GM23338 (cell line): ENCODE measurements around the gene CRTC1. TPM values are rescaled to one million over a fixed set of nuclear protein-coding genes. Genes with fewer than 3 reads are reported as not detected.

Experiments
- ATAC-seq: fragments of 200-7000 bp; cut with Tn5 transposase; 3 replicates; pipeline ENCODE4 v1.9.1; 2020
- DNase-seq: peaks from one replicate; pipeline ENCODE4 v3.0.0-alpha.2; 2015; ENCODE audit warnings: low spot score
- H2AFZ ChIP-seq: fragments of 200-600 bp; sonication (generic); 2 replicates; pipeline ENCODE4 v1.8.0; 2016; ENCODE audit warnings: antibody characterized with exemption, mild to moderate bottlenecking, moderate library complexity
- H3F3A ChIP-seq: fragments of 200-600 bp; sonication (generic); replicated peaks from 2 replicates; pipeline ENCODE4 v1.8.0; 2017; ENCODE audit warnings: antibody characterized with exemption, mixed run types, low read depth
- H3K27ac ChIP-seq: fragments of 200-600 bp; sonication (generic); 2 replicates; pipeline ENCODE4 v1.6.1; 2016; ENCODE audit warnings: low read depth
- H3K27me3 ChIP-seq: fragments of 200-600 bp; sonication (generic); 2 replicates; pipeline ENCODE4 v1.8.0; 2016; ENCODE audit warnings: mild to moderate bottlenecking, mixed run types, moderate library complexity; ENCODE audit not compliant: insufficient read depth
- H3K36me3 ChIP-seq: fragments of 200-600 bp; sonication (generic); 2 replicates; pipeline ENCODE4 v1.8.0; 2016; ENCODE audit warnings: mild to moderate bottlenecking; ENCODE audit not compliant: insufficient read depth
- H3K4me1 ChIP-seq: fragments of 200-600 bp; sonication (generic); 2 replicates; pipeline ENCODE4 v1.8.0; 2016; ENCODE audit warnings: mild to moderate bottlenecking, moderate library complexity; ENCODE audit not compliant: insufficient read depth
- H3K4me2 ChIP-seq: fragments of 200-600 bp; sonication (generic); 2 replicates; pipeline ENCODE4 v1.7.1; 2017; ENCODE audit warnings: mixed run types
- H3K4me3 ChIP-seq: fragments of 200-600 bp; sonication (generic); 2 replicates; pipeline ENCODE4 v1.6.1; 2016; ENCODE audit warnings: mixed run types
- H3K79me2 ChIP-seq: fragments of 200-600 bp; sonication (generic); replicated peaks from 2 replicates; pipeline ENCODE4 v1.8.0; 2017; ENCODE audit warnings: mild to moderate bottlenecking; ENCODE audit not compliant: insufficient read depth
- H3K9me2 ChIP-seq: fragments of 200-600 bp; sonication (generic); 2 replicates; pipeline ENCODE4 v1.8.0; 2017; ENCODE audit not compliant: insufficient read depth
- H4K20me1 ChIP-seq: fragments of 200-600 bp; sonication (generic); replicated peaks from 2 replicates; pipeline ENCODE4 v1.8.0; 2017; ENCODE audit warnings: mild to moderate bottlenecking; ENCODE audit not compliant: insufficient read depth
- H3K27ac Mint-ChIP-seq: 2 replicates; pipeline ENCODE4 v1.8.0; 2020; ENCODE audit warnings: inconsistent platforms, mild to moderate bottlenecking, moderate library complexity, mixed read lengths
- H3K27me3 Mint-ChIP-seq: 3 replicates; pipeline ENCODE4 v1.8.0; 2022; ENCODE audit warnings: low read depth, mild to moderate bottlenecking, moderate library complexity, mixed read lengths, inconsistent platforms; ENCODE audit not compliant: insufficient read depth, poor library complexity
- H3K36me3 Mint-ChIP-seq: 3 replicates; pipeline ENCODE4 v1.8.0; 2021; ENCODE audit warnings: low read depth, mild to moderate bottlenecking, inconsistent platforms, moderate library complexity, mixed read lengths
- H3K4me1 Mint-ChIP-seq: 3 replicates; pipeline ENCODE4 v1.8.0; 2020; ENCODE audit warnings: mild to moderate bottlenecking, inconsistent platforms, mixed read lengths
- H3K4me3 Mint-ChIP-seq: 3 replicates; pipeline ENCODE4 v1.8.0; 2021; ENCODE audit warnings: moderate library complexity, mild to moderate bottlenecking, inconsistent platforms, mixed read lengths
- H3K9me3 Mint-ChIP-seq: 3 replicates; pipeline ENCODE4 v1.8.0; 2020; ENCODE audit warnings: moderate library complexity, mild to moderate bottlenecking, inconsistent platforms, mixed read lengths
- CREB1 ChIP-seq: fragments of 250-450 bp; sonication (Bioruptor Pico); IDR thresholded peaks from 2 replicates; pipeline ENCODE4 v1.5.0; 2020; ENCODE audit warnings: low read depth, mild to moderate bottlenecking, moderate library complexity
- EZH2 ChIP-seq: fragments of 200-600 bp; sonication (generic); IDR thresholded peaks from one replicate; pipeline ENCODE4 v1.8.0; 2017; ENCODE audit warnings: antibody characterized with exemption, mild to moderate bottlenecking, low read depth; ENCODE audit not compliant: unreplicated experiment
- EZH2phosphoT487 ChIP-seq: fragments of 200-600 bp; sonication (generic); IDR thresholded peaks from one replicate; pipeline ENCODE4 v1.8.1; 2018; ENCODE audit warnings: antibody characterized with exemption; ENCODE audit not compliant: unreplicated experiment
- JUNB ChIP-seq: IDR thresholded peaks from one replicate; pipeline ENCODE4 v1.6.1; 2016; ENCODE audit warnings: antibody characterized with exemption; ENCODE audit not compliant: unreplicated experiment
- NANOG ChIP-seq: IDR thresholded peaks from 2 replicates; pipeline ENCODE4 v1.6.1; 2016; ENCODE audit warnings: antibody characterized with exemption, borderline replicate concordance
- POLR2AphosphoS5 ChIP-seq: IDR thresholded peaks from 2 replicates; pipeline ENCODE4 v1.6.1; 2016; ENCODE audit warnings: antibody characterized with exemption, low read depth
- REST ChIP-seq: IDR thresholded peaks from one replicate; pipeline ENCODE4 v1.6.1; 2018; ENCODE audit warnings: antibody characterized with exemption; ENCODE audit not compliant: unreplicated experiment
- STAT1 ChIP-seq: IDR thresholded peaks from one replicate; pipeline ENCODE4 v1.6.1; 2016; ENCODE audit warnings: antibody characterized with exemption; ENCODE audit not compliant: unreplicated experiment
- ZNF114 ChIP-seq: fragments of 250-450 bp; sonication (Bioruptor Pico); IDR thresholded peaks from 2 replicates; pipeline ENCODE4 v1.5.0; 2020; ENCODE audit warnings: mild to moderate bottlenecking, moderate library complexity
- ZNF331 ChIP-seq: fragments of 250-450 bp; sonication (Bioruptor Pico); IDR thresholded peaks from 2 replicates; pipeline ENCODE4 v1.5.0; 2020; ENCODE audit warnings: low read depth, mild to moderate bottlenecking, moderate library complexity
- polyA plus RNA-seq: library from polyadenylated mRNA; unstranded; fragments of >200 nt; fragmentation: Nextera tagmentation; extraction: Ambion mirVana; gene quantifications from 2 replicates; pipeline ENCODE4 v1.2.1, GENCODE V29; 2016
- total RNA-seq: library from RNA; depleted of rRNA; stranded (reverse); fragments of >200 nt; shearing (Covaris generic); gene quantifications from 2 replicates; pipeline ENCODE4 v1.2.3, GENCODE V29; 2014
- TF ChIP-seq, protein P1 (sequence below), 2 experiments: fragments of 200-600 bp in 1 of 2; sonication (generic) in 1 of 2; conservative IDR thresholded peaks; 2 replicates each; pipeline versions ENCODE4 v1.5.1 to v1.6.1; 2016 to 2017; ENCODE audit warnings: antibody characterized with exemption in 2 of 2, low read depth in 2 of 2, mild to moderate bottlenecking in 2 of 2, moderate library complexity in 1 of 2
- TF ChIP-seq, protein P2 (sequence below): IDR thresholded peaks from 2 replicates; pipeline ENCODE4 v1.6.1; 2016; ENCODE audit warnings: antibody characterized with exemption

The CRTC1 gene
- total and polyA plus RNA-seq, 2 experiments from 2014 or later = 5.4 to 8.4 TPM

DNA sequence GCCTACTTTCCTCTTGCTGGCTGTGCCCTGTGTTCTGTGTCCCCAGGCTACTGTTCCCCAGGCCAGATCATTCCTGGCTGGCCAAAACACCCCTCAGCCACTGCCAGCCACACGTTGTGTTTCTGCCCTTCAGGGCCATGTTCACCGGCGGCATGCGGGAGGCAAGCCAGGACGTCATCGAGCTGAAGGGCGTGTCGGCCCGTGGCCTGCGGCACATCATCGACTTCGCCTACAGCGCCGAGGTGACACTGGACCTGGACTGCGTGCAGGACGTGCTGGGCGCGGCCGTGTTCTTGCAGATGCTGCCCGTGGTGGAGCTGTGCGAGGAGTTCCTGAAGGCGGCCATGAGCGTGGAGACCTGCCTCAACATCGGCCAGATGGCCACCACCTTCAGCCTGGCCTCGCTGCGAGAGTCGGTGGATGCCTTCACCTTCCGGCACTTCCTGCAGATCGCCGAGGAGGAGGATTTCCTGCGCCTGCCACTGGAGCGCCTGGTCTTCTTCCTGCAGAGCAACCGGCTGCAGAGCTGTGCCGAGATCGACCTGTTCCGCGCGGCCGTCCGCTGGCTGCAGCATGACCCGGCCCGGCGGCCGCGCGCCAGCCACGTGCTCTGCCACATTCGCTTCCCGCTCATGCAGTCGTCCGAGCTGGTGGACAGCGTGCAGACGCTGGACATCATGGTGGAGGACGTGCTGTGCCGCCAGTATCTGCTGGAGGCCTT, 15.8 kb upstream of the CRTC1 start:
- Histone ChIP-seq H3K36me3 (no peaks in the 10 kb centered on the region), H3K4me3 (no peak overlapping the region), H3K79me2 (no peaks in the 10 kb centered on the region), H3K27ac (no peak overlapping the region), H3K4me2 (no peak overlapping the region), H4K20me1 (no peaks in the 10 kb centered on the region), H3K4me1 (no peaks in the 10 kb centered on the region; the same call in 1 of the 2 replicates), H3K9me2 (no peaks in the 10 kb centered on the region), H3F3A (peaks cover 13% of the 10 kb centered on the region; the same call in 1 of the 2 replicates), H2AFZ (no peak overlapping the region), H3K27me3 (no peaks in the 10 kb centered on the region)
- no peak for DNase-seq
- TF ChIP-seq REST (no peak), JUNB (no peak), STAT1 (no peak)
- TF ChIP-seq, protein P1, sequence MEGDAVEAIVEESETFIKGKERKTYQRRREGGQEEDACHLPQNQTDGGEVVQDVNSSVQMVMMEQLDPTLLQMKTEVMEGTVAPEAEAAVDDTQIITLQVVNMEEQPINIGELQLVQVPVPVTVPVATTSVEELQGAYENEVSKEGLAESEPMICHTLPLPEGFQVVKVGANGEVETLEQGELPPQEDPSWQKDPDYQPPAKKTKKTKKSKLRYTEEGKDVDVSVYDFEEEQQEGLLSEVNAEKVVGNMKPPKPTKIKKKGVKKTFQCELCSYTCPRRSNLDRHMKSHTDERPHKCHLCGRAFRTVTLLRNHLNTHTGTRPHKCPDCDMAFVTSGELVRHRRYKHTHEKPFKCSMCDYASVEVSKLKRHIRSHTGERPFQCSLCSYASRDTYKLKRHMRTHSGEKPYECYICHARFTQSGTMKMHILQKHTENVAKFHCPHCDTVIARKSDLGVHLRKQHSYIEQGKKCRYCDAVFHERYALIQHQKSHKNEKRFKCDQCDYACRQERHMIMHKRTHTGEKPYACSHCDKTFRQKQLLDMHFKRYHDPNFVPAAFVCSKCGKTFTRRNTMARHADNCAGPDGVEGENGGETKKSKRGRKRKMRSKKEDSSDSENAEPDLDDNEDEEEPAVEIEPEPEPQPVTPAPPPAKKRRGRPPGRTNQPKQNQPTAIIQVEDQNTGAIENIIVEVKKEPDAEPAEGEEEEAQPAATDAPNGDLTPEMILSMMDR (conservative IDR thresholded peaks at IDR 0.05; ENCODE audit: low read depth in 2 of 2) = no peak
- TF ChIP-seq, protein P2, sequence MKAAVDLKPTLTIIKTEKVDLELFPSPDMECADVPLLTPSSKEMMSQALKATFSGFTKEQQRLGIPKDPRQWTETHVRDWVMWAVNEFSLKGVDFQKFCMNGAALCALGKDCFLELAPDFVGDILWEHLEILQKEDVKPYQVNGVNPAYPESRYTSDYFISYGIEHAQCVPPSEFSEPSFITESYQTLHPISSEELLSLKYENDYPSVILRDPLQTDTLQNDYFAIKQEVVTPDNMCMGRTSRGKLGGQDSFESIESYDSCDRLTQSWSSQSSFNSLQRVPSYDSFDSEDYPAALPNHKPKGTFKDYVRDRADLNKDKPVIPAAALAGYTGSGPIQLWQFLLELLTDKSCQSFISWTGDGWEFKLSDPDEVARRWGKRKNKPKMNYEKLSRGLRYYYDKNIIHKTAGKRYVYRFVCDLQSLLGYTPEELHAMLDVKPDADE = no peak
- Mint-ChIP-seq H3K4me3 (no peak overlapping the region), H3K4me1 (peaks cover 16% of the 10 kb centered on the region), H3K27ac (no peak overlapping the region), H3K36me3 (peaks cover 10% of the 10 kb centered on the region; the same call in 2 of the 3 replicates), H3K27me3 (peaks cover 6% of the 10 kb centered on the region), H3K9me3 (no peaks in the 10 kb centered on the region)
- ATAC-seq = no peak

- Mint-ChIP-seq H3K9me3 (no peaks in the 10 kb centered on the region), H3K27me3 (peaks cover 6% of the 10 kb centered on the region)
- no peak overlapping the region for H3K4me3 ChIP-seq
- TF ChIP-seq NANOG (no peak), STAT1 (no peak), POLR2AphosphoS5 (no peak), ZNF114 (CRISPR knock-in tag) (no peak), EZH2 (no peak), JUNB (no peak), EZH2phosphoT487 (no peak), ZNF331 (no peak), CREB1 (CRISPR knock-in tag) (no peak)
- TF ChIP-seq, protein P1 (conservative IDR thresholded peaks at IDR 0.05; ENCODE audit: low read depth in 2 of 2) = no peak
Measured at GRCh38 chr19:18668252-18668631, 15.2 kb upstream of the CRTC1 start.

More at GRCh38 chr19:18668252-18668631, 15.2 kb upstream of the CRTC1 start:
- H3K4me1 ChIP-seq = no peaks in the 10 kb centered on the region; the same call in 1 of the 2 replicates
- no peaks in the 10 kb centered on the region for H3K79me2 ChIP-seq
- no peak for ATAC-seq
- no peaks in the 10 kb centered on the region for H3K9me2 ChIP-seq
- H3K27ac ChIP-seq = no peak overlapping the region
- Mint-ChIP-seq H3K4me1 (peaks cover 15% of the 10 kb centered on the region), H3K27ac (no peak overlapping the region), H3K36me3 (peaks cover 10% of the 10 kb centered on the region; the same call in 2 of the 3 replicates), H3K4me3 (no peak overlapping the region)
- no peaks in the 10 kb centered on the region for H3K36me3 ChIP-seq
- peaks cover 13% of the 10 kb centered on the region; the same call in 1 of the 2 replicates for H3F3A ChIP-seq
- no peak overlapping the region for H3K4me2 ChIP-seq
- no peaks in the 10 kb centered on the region for H4K20me1 ChIP-seq
- H2AFZ ChIP-seq = no peak overlapping the region
- no peaks in the 10 kb centered on the region for H3K27me3 ChIP-seq
- DNase-seq = no peak
